Forelimb muscle (tissue), 1 donor: ENCODE results near the gene THAP11. TPM values are rescaled to one million over a fixed set of nuclear protein-coding genes. Genes with fewer than 3 reads are reported as not detected.
A peak's percentile ranks its signal among the peaks of the same experiment; 100 is the strongest.

ENCODE experiments used
- DNase-seq: peaks from one replicate; pipeline ENCODE4 v3.0.0-alpha.2; 2013; ENCODE audit warnings: low read depth
- polyA plus RNA-seq: library from polyadenylated mRNA; unstranded; fragments of 120-200 nt; gene quantifications from one replicate; pipeline ENCODE4 v1.2.1, GENCODE V29; 2013; ENCODE audit not compliant: insufficient read length

Gene THAP11
- polyA plus RNA-seq, 1 donor: 24.7 TPM

DNA sequence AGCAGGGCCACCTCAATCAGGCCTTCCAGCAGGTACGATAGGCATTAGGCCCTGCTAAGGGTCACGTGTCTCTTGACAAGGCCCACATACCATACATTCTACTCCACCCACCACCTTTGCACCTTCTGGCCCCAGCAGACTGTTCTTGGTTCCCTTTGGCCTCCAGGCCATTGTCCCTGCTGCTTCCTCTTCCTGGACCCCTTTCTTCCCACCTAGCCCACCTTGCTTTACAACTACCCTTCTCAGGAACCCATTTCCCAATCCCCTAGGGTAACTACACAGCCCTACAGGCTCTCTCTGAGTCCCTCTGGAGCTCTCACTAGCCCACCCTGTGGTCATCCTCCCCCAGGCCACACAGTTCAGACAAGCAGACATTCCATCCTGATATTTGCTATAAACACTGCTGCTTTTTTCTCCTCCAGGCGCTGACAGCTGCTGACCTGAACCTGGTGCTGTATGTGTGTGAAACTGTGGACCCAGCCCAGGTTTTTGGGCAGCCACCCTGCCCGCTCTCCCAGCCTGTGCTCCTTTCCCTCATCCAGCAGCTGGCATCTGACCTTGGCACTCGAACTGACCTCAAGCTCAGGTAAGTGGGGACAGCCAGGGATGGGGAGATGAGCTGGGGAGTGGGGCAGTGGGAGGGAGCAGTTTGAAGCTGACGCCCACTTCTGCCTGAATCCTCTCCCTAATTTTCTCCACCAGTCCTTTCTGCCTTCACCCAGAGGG, 41.2 kb downstream of the THAP11 start:
- DNase-seq: no peak

DNA sequence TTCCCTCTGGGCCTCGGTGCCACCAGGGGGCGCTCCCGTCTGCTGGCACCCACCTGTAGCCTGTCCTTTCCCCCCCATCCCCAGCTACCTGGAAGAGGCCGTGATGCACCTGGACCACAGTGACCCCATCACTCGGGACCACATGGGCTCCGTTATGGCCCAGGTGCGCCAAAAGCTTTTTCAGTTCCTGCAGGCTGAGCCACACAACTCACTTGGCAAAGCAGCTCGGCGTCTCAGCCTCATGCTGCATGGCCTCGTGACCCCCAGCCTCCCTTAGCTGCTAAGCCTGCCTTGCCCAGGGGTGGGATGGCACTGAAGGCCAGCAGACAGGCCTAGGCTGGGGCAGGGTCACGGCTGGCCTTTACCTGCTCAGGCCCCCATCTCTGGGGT, 41.7 kb downstream of the THAP11 start:
- DNase-seq: no peak

DNA sequence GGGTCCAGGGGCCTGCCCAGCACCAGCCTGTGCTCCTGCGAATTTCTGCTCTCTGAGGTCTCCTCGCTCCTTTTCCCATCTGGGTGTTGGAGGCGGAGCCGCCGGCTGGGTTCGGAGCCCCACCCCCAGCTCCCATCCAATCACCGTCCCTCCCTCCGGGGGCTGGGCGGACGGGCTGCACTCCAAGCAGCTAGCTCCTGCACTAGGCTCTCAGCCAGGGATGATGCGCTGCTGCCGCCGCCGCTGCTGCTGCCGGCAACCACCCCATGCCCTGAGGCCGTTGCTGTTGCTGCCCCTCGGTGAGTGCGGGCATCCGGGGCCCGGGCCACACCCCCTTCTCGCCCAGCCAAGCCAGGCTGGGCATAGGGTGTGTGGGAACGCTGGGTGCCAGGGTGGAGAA, 42.6 kb downstream of the THAP11 start, which contains the start of gene NRN1L:
NRN1L (plus strand) TSS at position 202 of the 400 bp plus-strand sequence; CDS start at position 221, 19 bp downstream.
- DNase-seq: peak; percentile 63

DNA sequence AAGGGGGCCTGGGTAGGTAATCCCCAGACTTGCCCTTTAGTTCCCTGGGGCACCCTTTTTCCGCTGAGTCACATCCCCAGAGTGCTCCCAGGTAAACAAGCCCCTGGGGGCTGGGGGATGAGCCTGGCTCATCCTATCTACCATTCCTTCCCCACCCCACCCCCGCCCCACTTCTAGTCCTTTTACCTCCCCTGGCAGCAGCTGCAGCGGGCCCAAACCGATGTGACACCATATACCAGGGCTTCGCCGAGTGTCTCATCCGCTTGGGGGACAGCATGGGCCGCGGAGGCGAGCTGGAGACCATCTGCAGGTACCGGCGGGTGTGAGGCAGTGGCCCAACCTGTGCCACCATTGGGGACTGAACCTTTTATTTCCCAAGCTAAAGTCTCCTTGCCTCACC, 43.4 kb downstream of the THAP11 start:
- no peak for DNase-seq

DNA sequence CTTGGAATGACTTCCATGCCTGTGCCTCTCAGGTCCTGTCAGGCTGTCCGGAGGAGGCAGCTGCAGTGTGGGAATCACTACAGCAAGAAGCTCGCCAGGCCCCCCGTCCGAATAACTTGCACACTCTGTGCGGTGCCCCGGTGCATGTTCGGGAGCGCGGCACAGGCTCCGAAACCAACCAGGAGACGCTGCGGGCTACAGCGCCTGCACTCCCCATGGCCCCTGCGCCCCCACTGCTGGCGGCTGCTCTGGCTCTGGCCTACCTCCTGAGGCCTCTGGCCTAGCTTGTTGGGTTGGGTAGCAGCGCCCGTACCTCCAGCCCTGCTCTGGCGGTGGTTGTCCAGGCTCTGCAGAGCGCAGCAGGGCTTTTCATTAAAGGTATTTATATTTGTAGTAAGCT, 43.9 kb downstream of the THAP11 start:
- no peak for DNase-seq

DNA sequence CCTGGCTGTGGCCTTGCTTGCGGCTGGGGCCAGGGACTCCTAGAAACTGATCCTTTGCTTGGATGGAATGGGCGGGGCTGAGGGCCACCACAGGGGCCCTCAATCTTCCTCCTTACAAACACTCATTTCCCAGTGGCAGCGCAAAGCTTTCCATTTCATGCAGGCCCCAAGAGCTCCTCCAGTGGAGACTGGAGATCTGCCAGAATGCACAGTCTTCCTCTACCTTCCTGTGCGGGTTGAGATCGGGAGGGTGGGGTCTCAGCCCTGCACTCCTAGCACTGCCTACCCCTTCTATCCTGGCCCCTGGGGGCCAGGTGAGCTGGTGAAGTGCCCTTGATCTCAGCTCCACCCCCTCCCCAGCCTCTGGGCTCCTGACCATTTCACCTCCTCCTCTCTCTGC, 44.3 kb downstream of the THAP11 start:
- no peak for DNase-seq

DNA sequence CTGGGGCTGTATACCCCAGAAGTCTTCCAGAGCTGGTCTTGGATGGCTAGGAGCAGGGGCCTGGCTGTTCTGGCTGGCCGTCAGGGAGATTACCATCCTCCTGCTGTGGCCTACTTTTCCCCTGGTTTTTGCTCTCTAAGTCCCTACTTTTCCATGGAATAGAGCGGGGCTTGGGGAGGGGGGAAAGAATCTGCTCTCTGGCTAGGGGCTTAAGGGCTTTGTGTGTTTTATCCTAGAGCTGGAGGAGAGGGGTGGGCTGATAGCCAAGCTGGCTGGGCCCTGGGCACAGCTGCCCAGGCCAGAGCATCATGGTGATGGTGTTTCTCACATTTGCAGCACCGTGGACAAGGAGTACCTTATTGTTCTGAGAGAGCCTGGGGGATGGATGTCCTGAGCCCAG, 46.2 kb downstream of the THAP11 start:
- no peak for DNase-seq

DNA sequence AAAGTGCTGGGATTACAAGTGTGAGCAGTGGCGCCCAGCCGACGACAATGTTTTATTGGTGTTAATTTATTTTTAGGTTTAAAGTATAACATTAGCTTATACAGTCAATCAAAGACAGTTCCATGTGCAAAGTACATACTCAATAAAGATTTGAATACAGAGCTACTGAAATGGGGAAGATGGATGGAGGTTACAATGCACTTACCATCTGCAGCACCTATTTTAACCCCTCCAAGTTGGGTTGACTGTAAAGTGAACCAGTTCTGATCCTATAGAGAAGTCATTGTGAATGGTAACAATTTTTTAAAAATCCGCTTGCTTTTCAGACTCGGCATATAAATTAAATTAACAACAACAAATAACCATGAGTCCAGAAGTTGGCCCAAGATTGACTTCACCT, 50.3 kb downstream of the THAP11 start:
- DNase-seq: no peak

DNA sequence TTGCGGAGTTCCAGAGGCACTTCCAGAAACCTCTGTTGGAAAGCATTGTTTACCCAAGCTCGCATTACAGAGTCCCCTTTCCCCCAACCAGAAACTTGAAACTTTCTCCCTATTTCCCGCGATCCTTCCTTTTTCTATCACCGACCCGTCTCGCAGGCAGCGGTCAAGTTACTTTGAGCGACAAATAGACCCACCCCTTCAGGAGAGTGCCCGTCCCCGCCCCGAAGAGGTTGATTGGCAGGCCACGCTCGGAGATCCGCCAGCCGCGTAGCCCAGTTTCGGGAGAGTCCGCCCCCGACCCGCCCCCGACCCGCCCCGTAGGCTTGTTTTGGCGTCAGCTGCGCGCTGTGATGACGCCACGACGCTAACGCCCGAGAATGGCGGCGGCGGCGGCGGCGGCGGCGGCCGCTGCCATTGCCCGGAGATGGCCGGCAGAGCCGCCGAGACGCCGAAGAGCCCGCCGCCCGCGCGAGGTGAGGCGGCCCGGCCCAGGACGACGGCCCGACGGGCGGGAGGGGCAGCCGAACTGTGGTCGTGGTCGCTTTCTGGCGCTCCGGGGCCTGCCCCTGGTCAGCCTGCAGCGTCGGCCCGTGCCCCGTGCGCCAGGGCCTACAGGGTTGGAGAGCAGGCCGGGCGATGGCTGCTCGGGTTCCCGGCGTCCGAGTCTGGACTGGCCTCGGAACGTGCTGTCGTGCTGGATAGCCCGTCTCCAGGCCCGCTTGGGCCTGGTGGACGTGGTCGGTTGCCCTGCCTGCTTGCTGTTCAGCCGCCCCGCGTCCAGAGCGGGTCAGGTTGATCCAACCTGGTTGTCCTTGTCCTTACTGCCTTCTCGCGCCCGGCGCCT, 51.0 kb downstream of the THAP11 start, which contains the start of gene PSKH1:
PSKH1 (plus strand) TSS at position 356 of the 844 bp plus-strand sequence. CDS start 15,496 bp downstream, outside the sequence.
- peak; percentile 85 for DNase-seq

Other genes starting within 250 kb of the THAP11 start
- gene CARMIL2, start 197.2 kb upstream of the THAP11 start, polyA plus RNA-seq: 0.24 TPM
- 14.3 TPM for gene ACD, start 182.1 kb upstream of the THAP11 start, polyA plus RNA-seq
- 1.0 TPM for gene PARD6A, start 181.4 kb upstream of the THAP11 start, polyA plus RNA-seq
- 7.6 TPM for gene ENKD1, start 175.6 kb upstream of the THAP11 start, polyA plus RNA-seq
- gene C16orf86, start 175.5 kb upstream of the THAP11 start, polyA plus RNA-seq: 2.4 TPM
- gene GFOD2, start 123.0 kb upstream of the THAP11 start, polyA plus RNA-seq: 13.5 TPM
- 23.6 TPM for gene RANBP10, start 35.8 kb upstream of the THAP11 start, polyA plus RNA-seq
- 1.4 TPM for gene TSNAXIP1, start 35.4 kb upstream of the THAP11 start, polyA plus RNA-seq
- 120 TPM for gene NUTF2, start 4.6 kb downstream of the THAP11 start, polyA plus RNA-seq
- 32.1 TPM for gene CENPT, start 5.4 kb downstream of the THAP11 start, polyA plus RNA-seq
- gene EDC4, start 30.7 kb downstream of the THAP11 start, polyA plus RNA-seq: 107 TPM
- 1.1 TPM for gene NRN1L, start 42.6 kb downstream of the THAP11 start, polyA plus RNA-seq
- gene PSKH1, start 50.9 kb downstream of the THAP11 start, polyA plus RNA-seq: 21.0 TPM
- 4.3 TPM for gene CTRL, start 89.5 kb downstream of the THAP11 start, polyA plus RNA-seq
- gene PSMB10, start 94.5 kb downstream of the THAP11 start, polyA plus RNA-seq: 26.0 TPM
- 20.3 TPM for gene LCAT, start 101.8 kb downstream of the THAP11 start, polyA plus RNA-seq
- 40.4 TPM for gene SLC12A4, start 126.3 kb downstream of the THAP11 start, polyA plus RNA-seq
- not detected for gene DPEP3, start 138.2 kb downstream of the THAP11 start, polyA plus RNA-seq
- gene DPEP2, start 157.2 kb downstream of the THAP11 start, polyA plus RNA-seq: 1.5 TPM
- not detected for gene DPEP2NB, start 173.6 kb downstream of the THAP11 start, polyA plus RNA-seq
- gene DDX28, start 180.9 kb downstream of the THAP11 start, polyA plus RNA-seq: 4.8 TPM
- gene DUS2, start 181.0 kb downstream of the THAP11 start, polyA plus RNA-seq: 10.1 TPM
- gene NFATC3, start 243.1 kb downstream of the THAP11 start, polyA plus RNA-seq: 27.6 TPM